GM12875 (cell line): Measurements from ENCODE around the gene KASH5.

ENCODE experiments used
- H3K4me3 ChIP-seq: one replicate; pipeline ENCODE4 v1.5.1; 2011; ENCODE audit warnings: low read depth, low read length, control low read depth
- CTCF ChIP-seq: IDR thresholded peaks from 2 replicates; pipeline ENCODE4 v1.5.1; 2011; ENCODE audit warnings: low read depth, mild to moderate bottlenecking, control low read depth, inconsistent platforms, low read length, moderate library complexity, borderline replicate concordance; ENCODE audit not compliant: insufficient read depth

The KASH5 gene

GRCh38 chr19:49439836-49440235 is 51.8 kb downstream of the KASH5 start:
- H3K4me3 ChIP-seq = no peak overlapping the region
- TF ChIP-seq CTCF = no peak

GRCh38 chr19:49440439-49441209 is 52.6 kb downstream of the KASH5 start:
- no peak overlapping the region for H3K4me3 ChIP-seq

GRCh38 chr19:49441210-49441959 is 53.3 kb downstream of the KASH5 start, which contains the start of gene SLC17A7:
SLC17A7 (minus strand) TSS chr19:49441527; CDS start chr19:49441379, 148 bp downstream.
- TF ChIP-seq CTCF = no peak
- H3K4me3 ChIP-seq = no peak within 1 kb of the TSS

More at GRCh38 chr19:49440439-49441209, 52.6 kb downstream of the KASH5 start:
- no peak for TF ChIP-seq CTCF

DNA sequence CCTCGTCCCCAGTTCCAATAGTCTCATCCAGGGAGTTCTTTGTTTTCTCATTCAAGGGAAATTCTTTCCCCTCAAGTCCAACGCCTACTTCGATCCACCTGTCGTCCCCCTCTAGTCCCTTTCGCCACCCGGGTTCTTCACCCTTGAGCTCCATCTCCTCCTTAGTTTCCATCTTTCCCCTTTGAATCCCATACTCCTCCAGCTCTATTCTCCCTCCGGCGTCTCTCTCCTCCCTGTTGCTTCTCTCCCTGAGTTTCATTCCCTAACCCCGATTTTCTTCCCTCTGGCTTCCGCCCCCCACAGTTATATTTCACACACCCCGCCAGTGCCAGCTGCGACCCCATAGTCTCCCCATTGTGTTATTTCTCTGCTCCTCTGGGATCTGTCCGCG is 53.9 kb downstream of the KASH5 start:
- no peak overlapping the region for H3K4me3 ChIP-seq

GRCh38 chr19:49442354-49442753 is 54.3 kb downstream of the KASH5 start:
- no peak overlapping the region for H3K4me3 ChIP-seq
- TF ChIP-seq CTCF = no peak

More for the DNA sequence above, 53.9 kb downstream of the KASH5 start:
- no peak for TF ChIP-seq CTCF

- TF ChIP-seq CTCF = no peak
- H3K4me3 ChIP-seq = peak overlapping the region; percentile 52
Measured at GRCh38 chr19:49442771-49443365, 54.8 kb downstream of the KASH5 start.
